Mesothelial cell of epicardium (in vitro differentiated cells): Measurements from ENCODE around the gene FBXW4. TPM values are rescaled to one million over a fixed set of nuclear protein-coding genes. Genes with fewer than 3 reads are reported as not detected.

Experiments
- DNase-seq, 2 experiments: peaks; one replicate each; pipeline ENCODE4 v3.0.0; 2021; ENCODE audit warnings: low spot score in 2 of 2; ENCODE audit not compliant: unreplicated experiment in 2 of 2
- H3K27ac Mint-ChIP-seq: 2 replicates; pipeline ENCODE4 v1.8.0; 2021; ENCODE audit warnings: mixed read lengths
- H3K27me3 Mint-ChIP-seq: 2 replicates; pipeline ENCODE4 v1.8.0; 2021; ENCODE audit warnings: low read depth, mixed read lengths
- H3K36me3 Mint-ChIP-seq: 2 replicates; pipeline ENCODE4 v1.8.0; 2021; ENCODE audit warnings: mixed read lengths
- H3K4me1 Mint-ChIP-seq: 2 replicates; pipeline ENCODE4 v1.8.0; 2021; ENCODE audit warnings: mixed read lengths
- H3K4me3 Mint-ChIP-seq: 2 replicates; pipeline ENCODE4 v1.8.0; 2021; ENCODE audit warnings: mild to moderate bottlenecking, moderate library complexity, mixed read lengths
- H3K9me3 Mint-ChIP-seq: 2 replicates; pipeline ENCODE4 v1.8.0; 2021; ENCODE audit warnings: mixed read lengths
- CTCF ChIP-seq: fragments of 200-600 bp; sonication (generic); IDR thresholded peaks from one replicate; pipeline ENCODE4 v1.5.0; 2021; ENCODE audit warnings: antibody characterized with exemption; ENCODE audit not compliant: unreplicated experiment
- total RNA-seq: library from RNA; stranded (reverse); gene quantifications from 3 replicates; pipeline ENCODE4 v1.2.1, GENCODE V29; 2021

The FBXW4 gene
- total RNA-seq, 1 donor from 2014 or later = 65.9 TPM

GRCh38 chr10:101578803-101579515 is 116.0 kb downstream of the FBXW4 start:
- Mint-ChIP-seq H3K9me3 (no peaks in the 10 kb centered on the region), H3K36me3 (peaks cover 2% of the 10 kb centered on the region)

GRCh38 chr10:101578192-101578591 is 116.8 kb downstream of the FBXW4 start:
- Mint-ChIP-seq H3K4me3 (no peak overlapping the region), H3K27me3 (no peaks in the 10 kb centered on the region), H3K36me3 (peaks cover 2% of the 10 kb centered on the region), H3K9me3 (no peaks in the 10 kb centered on the region), H3K4me1 (no peaks in the 10 kb centered on the region), H3K27ac (no peak overlapping the region)
- DNase-seq = no peak
- no peak for TF ChIP-seq CTCF

More at GRCh38 chr10:101578803-101579515, 116.0 kb downstream of the FBXW4 start:
- H3K27ac Mint-ChIP-seq = no peak overlapping the region
- DNase-seq = no peak
- no peak overlapping the region for H3K4me3 Mint-ChIP-seq
- no peaks in the 10 kb centered on the region for H3K27me3 Mint-ChIP-seq
- H3K4me1 Mint-ChIP-seq = no peaks in the 10 kb centered on the region
- no peak for TF ChIP-seq CTCF

- Mint-ChIP-seq H3K36me3 (peaks cover 2% of the 10 kb centered on the region), H3K9me3 (no peaks in the 10 kb centered on the region), H3K4me3 (no peak overlapping the region), H3K27ac (no peak overlapping the region), H3K4me1 (no peaks in the 10 kb centered on the region), H3K27me3 (peaks cover 2% of the 10 kb centered on the region)
- no peak for DNase-seq
- no peak for TF ChIP-seq CTCF
Measured at GRCh38 chr10:101577121-101577871, 117.7 kb downstream of the FBXW4 start.

- Mint-ChIP-seq H3K4me3 (no peak overlapping the region), H3K27me3 (peaks cover 8% of the 10 kb centered on the region), H3K27ac (no peak overlapping the region), H3K9me3 (no peaks in the 10 kb centered on the region), H3K4me1 (no peaks in the 10 kb centered on the region), H3K36me3 (peaks cover 2% of the 10 kb centered on the region)
- no peak for DNase-seq
- no peak for TF ChIP-seq CTCF
Measured at GRCh38 chr10:101576211-101576863, 118.6 kb downstream of the FBXW4 start.

- Mint-ChIP-seq H3K9me3 (no peaks in the 10 kb centered on the region), H3K36me3 (peaks cover 2% of the 10 kb centered on the region), H3K4me3 (no peak overlapping the region), H3K4me1 (peaks cover 5% of the 10 kb centered on the region), H3K27ac (no peak overlapping the region), H3K27me3 (peaks cover 15% of the 10 kb centered on the region)
- DNase-seq = no peak
- TF ChIP-seq CTCF = no peak
Measured at GRCh38 chr10:101575580-101576210, 119.3 kb downstream of the FBXW4 start.
